Middle frontal gyrus (tissue), 1 donor: ENCODE results near the gene IRX5.
A peak's percentile ranks its signal among the peaks of the same experiment; 100 is the strongest.

ENCODE experiments used
- DNase-seq: peaks from one replicate; pipeline ENCODE4 v3.0.0-alpha.2; 2015; ENCODE audit warnings: low spot score; ENCODE audit errors: extremely low spot score

IRX5 gene

DNA sequence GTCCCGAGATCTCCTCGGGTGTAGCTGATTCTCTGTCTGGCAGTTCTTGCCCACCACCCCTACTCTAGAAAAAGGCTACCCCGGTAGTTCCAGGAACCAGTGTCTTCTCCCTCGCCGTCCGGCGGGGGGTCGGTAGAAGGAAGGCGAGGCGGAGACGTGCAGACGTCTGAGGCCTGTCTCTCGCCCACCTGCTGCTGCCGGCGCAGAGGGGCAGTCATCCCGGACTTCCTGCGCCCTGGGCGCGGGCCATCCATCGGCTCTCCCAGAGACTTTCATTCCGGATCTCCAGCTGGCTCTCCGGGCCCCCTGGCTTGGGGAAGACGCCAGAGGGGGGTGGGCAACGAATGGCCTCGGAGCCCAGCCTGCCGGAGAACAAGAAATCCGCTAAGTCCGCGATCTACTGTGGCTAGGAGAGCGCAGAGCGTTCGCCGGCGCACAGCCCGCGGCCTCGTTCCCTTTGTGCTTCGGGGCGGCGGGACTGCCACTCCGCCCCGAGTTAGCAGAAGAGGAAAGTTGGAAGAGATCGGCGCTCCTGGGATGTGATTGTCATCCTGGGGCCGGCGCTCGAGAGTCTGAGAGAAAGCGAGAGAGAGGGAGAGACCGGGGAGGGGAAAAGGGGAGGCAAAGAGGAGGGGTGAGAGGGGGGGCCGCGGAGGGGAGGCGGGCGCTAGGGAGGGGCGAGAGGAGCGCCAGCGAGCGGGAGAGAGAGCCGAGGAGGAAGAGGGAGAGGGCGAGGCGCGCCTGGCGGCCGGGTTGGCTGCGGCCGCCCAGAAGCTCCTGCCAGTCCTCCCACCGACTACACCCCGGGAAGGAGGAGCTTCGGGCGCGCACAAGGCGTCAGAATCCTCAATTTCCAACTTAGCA lies at the start of gene IRX5:
IRX5 (plus strand) TSS at position 861 of the 864 bp plus-strand sequence. CDS start 334 bp downstream, outside the sequence.
- no peak for DNase-seq

DNA sequence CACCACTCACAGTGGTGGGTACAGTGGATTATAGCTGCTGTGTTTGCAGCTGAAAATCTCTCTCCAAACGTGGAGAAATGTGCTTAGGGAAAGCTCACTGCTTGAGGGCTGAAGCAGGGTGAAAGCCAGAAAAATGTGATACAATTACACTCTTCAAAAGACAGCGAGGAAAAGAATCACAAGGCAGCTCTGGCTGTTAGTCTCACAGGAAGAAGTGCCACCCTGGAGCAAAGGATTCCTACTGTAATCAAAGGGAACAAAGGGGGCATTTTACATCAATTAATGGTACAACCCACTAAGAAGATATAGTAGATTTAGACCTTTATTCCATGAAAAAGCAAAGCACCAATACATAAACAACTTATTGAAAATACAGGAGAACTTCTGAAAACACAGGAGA lies 48.1 kb upstream of the IRX5 start:
- no peak for DNase-seq

DNA sequence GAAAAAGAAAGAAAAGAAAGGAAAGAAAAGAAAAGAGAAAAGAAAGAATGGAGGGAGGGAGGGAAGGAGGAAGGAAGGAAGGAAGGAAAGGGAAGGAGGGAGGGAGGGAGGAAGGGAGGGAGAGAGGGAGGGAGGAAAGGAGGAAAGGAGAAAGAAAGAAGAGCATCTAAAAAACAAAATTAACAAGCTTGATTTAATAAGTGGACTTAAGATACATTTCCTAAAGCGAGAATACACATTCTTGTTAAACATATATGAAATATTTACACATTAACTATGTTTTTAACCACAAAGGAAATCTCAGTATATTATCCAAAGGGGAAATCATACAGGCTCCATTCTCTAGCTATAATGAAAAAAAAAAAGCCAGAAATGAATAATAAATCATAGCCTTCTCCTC lies 47.3 kb upstream of the IRX5 start:
- DNase-seq: no peak

DNA sequence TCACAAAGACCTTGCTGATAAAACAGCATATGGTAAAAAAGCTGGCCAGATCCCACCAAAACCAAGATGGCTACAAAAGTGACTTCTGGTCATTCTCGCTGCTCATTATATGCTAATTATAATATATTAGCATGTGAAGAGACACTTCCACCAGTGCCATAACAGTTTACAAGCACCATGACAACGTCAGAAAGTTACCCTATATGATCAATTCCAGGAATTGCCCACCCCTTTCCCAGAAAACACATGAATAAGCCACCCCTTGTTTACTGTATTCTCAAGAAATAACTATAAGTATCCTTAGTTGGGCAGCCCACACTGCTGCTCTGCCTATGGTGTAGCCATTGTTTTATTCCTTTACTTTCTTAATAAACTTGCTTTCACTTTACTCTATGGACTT lies 44.6 kb upstream of the IRX5 start:
- DNase-seq: no peak

DNA sequence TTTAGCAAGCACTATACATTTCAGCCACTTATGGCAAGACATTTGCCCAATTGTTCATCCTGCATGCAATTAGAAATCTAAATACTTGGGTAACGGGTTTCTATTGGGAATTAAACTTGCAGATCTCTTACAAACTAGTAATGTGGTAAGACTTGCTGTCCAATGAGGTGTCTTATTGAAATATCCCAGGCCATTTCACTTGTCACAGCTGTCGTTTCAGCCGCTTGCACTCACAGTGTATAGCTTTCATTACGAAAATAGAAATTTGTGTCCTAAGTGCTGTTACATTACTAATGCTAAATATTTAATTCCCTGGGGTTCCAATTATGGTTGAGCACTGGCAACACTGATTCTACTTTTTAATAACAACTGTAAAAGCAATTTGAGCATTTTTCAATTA lies 40.3 kb upstream of the IRX5 start:
- DNase-seq: no peak

DNA sequence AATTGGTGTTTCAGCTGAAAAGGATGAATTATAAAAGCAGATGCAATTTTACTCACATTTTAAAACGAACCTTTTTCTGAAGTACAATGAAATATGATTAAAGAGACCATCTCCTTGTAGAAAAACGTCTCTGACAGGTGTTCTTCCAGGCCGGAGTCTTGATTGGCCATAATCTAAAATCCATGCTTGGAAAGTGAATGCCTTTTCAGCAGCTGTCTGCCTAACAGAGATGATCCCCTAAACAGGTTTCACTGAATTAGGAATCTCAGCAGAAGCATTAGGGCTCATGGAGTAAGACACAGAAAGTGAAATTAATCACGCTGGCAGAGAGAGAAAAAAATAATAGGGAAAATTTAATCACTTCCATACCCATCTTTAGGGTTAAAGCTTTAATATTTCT lies 39.3 kb upstream of the IRX5 start:
- DNase-seq: no peak

DNA sequence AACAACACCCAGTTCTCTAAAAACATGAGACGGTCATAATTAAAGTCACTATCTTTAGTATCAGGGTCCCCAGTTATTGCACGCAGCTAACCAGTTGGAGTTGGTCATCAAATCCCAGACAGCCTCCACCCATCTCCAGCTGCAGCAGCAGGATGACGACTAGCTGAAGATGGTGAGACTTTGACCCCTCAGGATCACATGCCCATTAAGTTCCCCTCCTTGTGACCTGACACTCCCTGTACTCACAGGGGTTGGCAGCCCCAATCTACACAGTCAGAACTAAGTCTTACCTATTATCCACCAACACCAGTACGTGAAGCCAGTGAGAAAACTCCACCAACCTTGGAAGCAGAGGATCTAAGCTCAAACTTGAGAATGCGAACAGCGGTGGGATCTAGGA lies 37.7 kb upstream of the IRX5 start:
- no peak for DNase-seq

DNA sequence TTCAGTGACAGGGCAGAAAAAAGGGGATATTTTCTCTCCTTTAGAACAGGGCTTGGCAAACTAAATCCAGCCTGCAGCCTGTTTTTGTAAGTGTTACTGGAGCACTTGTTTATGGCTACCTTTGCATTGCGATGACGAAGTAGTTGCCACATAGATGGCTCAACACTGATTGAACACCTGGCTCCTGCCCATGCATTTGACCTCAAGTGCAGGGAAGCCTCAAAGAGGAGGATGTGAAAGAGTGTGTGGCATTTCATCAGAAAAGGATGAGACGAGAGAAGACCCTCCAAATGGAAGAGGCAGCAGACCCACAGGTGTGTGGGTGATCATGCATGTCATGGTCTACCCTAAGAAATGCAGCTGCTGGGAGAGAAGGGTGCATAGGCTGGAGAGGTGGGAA lies 32.7 kb upstream of the IRX5 start:
- DNase-seq: no peak

DNA sequence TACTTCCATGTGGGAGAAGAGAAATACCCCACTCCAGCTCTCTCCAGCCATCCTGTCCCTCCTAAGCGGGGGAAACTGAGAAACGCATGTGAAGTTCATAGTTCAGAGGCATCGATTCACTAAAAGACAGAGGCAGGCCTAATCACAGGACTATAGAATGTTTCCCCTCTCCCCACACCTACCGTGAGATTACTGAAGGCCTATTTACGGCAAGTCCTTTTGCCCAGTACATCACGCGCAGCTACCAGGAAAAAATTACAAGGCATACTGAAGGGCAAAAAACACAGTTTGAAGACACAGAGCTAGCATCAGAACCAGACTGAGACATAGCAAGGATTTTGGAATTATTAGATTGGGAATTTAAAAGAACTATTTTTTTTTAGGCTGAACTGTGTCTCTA lies 29.1 kb upstream of the IRX5 start:
- no peak for DNase-seq

DNA sequence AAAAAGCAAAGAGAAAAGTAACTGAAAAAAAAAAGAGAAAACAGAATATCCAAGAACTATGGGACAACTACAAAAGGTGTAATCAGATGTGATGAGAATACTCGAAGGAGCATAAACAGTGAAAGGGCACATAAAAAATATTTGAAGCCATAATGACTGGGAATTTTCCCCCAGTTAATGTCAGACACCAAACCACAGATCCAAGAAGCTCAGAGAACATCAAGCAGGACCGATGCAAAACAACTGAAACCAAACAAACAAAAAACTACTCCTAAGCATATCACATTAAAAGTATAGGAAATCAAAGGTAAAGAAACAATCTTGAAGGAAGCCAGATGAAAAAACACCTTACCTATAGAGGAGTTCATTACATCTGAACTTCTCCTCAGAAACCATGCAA lies 27.6 kb upstream of the IRX5 start:
- DNase-seq: no peak

DNA sequence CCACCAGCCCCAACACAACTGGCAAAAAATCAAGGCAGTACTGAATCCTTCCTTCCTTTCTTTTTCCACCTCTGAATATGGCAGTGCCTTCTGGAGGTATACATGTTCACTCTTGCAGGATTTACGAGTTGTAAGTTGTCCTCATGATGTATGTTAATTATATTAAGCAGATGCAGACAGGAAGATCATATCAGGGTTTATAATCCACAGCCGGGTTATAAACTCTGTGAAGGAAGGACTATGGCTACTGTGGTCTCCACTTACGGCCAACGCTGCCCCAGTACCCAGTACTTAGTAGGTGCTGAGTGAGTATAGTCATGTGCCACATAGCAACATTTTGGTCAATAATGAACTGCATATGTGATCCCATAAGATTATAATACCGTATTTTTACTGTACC lies 19.6 kb upstream of the IRX5 start:
- no peak for DNase-seq

DNA sequence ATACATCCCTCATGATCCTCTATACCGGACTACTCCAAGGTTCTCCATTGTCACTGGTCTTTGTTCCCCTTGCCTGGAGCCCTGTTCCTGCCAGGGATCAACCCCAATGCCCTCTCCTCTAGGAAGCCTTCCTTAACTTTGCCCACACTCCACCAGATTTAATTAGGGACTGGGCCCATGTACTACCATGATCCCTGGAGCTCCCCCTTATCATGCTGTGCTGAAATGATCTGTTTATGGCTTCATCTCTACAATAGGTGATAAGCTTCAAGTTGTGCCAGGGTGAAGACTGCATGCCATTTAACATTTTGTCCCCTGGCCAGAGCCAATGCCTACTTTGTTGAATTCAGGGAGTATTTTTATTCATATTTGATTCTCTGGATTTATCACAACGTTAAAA lies 17.9 kb upstream of the IRX5 start:
- DNase-seq: no peak

DNA sequence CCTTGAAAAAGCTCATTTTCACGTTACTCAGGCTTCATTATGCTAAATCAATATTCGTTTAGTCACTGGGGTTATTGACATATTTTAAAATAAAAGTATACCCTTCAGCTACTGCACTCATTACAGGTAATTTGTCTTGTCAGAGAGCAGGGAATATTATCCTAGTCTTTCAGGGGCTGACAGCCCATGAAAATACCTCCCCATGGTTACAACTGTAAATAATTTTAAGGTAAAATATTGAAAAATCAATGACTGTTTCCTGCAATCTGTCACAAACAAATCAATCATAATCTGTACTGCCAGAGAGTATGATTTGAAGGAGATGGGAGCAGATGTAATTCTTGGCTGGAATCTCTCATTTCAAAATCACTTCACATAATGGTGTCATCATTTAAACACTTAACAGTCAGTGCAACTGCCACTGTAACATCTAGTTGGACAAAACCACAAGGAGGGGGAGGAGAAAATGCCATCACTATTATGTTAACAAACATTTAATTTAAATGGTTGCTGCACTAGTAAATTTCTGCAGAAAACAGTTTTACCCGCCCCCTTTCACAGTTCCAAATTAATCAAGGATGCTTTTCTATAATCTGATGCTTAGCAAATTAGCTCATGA lies 9.3 kb upstream of the IRX5 start:
- no peak for DNase-seq

DNA sequence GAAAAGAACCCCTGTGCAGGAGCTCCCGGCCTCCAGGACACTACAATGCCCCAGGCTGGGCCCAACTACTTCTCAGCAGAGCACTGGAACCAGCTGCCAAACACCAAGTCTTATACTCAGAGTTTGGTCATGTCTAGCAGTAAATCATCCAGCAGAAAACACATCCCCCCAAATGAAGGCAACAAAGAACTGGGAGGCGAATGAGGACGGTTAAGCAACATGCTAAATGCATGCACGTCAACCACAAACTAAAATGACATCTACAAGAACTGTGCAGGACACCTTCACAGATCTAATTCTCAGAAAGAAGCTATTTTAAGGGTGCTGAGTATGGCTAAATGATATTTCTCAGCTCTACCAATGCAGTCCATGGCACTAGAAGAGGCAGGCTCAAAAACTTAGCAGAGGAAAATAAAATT lies 7.6 kb upstream of the IRX5 start:
- no peak for DNase-seq

DNA sequence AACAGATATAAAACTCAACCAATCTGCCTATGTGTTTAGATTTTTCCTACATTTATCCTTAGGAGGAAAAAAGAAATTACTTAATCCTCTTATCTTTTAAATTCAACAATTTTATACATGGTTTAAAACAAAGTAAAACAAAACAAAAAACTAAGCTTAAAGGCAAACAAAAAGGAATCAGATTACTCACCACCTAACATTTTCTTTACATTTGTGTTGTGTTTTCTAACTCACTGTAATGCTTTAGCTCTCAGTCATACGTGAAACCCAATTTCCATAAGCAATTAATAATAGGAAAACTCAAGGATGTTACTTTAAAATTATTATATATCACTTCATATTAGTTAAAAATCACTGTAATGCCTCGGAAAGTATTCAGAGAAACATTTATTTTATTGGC lies 6.7 kb upstream of the IRX5 start:
- no peak for DNase-seq

DNA sequence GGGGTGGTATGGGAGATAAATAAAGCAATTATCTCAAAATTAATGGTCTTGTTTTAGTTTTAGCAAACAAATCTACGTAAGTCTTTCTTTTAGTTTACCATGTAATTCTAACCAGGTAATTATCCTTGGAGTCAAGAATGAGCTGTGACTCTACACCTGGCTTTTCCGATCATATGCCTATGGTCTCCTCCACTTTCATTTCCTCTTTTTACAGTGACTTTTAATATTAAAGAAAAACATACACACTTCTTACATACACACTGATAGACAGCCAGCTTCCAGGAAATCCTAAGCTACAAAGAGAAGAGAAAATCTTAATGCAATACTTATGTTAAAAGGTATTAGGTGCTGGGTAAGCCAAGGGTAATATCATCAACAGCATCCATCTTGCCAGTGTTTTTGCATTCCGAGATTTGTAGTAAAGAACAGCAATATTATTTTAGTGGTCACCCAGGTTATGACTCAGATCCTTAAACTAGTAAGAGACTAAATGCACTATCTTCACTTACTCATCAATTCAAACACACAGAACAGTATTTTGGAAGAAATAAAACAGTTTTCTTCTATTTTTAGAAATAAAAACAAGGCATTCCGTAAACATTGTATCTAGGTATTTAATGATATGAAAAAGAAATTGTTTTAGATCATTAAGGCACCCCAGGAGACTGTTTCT lies 4.4 kb upstream of the IRX5 start:
- DNase-seq: no peak

DNA sequence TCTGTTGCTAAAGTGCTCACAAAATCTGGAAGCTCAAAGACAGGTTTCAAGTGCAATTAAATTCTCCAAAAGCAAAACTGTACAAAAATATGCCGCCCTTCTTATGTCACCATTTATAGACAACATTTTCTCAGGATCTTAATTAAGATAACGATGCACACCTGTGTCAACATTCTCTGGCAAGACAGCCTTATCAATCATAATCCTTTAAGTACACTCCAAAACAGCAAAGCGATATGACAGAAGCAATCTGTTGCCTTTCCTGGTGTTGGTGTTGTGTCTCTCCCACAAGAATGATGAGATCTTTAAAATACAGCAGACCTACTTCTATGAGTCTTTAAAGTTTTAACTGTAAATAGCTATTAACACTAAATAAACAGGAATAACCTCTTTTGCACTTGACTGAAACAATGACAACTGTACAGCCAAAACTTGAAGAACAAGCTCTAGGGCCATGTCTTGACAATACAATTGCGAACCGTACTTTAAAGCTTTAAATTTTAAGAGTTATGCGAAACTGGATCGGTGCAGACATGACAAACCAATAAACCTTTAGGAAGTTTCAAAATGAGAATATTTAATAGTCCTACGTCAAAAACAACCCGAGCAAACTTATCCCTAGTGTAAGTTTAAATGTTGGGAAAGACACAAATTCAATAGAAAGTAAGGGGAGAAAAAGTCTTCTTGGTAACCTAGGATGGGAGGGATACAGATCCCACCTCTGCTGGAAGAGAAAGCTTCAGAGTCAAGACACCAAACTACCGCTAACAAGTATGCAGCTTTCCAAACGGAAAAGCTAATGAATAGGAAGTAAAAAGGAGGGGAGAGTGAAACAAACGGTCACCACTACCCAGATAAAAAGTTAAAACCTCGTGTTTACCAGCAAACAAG lies 3.3 kb upstream of the IRX5 start:
- DNase-seq: no peak

DNA sequence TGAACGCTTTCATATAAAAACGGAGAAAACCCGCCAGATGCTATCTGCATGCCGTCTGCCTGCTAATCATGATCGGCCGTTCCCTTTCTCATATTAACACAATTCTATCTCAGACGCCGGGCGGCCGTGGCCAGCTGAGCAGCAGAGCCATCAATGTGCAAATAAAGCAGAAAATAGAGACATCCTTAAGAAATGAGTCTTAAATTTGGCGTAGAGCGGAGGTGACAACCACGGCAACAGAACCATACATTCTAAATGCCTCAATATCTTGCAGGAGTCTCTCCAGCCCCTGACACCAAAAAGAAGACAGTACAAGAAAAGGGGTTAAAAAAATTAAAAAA lies 2.7 kb upstream of the IRX5 start:
- DNase-seq: no peak

DNA sequence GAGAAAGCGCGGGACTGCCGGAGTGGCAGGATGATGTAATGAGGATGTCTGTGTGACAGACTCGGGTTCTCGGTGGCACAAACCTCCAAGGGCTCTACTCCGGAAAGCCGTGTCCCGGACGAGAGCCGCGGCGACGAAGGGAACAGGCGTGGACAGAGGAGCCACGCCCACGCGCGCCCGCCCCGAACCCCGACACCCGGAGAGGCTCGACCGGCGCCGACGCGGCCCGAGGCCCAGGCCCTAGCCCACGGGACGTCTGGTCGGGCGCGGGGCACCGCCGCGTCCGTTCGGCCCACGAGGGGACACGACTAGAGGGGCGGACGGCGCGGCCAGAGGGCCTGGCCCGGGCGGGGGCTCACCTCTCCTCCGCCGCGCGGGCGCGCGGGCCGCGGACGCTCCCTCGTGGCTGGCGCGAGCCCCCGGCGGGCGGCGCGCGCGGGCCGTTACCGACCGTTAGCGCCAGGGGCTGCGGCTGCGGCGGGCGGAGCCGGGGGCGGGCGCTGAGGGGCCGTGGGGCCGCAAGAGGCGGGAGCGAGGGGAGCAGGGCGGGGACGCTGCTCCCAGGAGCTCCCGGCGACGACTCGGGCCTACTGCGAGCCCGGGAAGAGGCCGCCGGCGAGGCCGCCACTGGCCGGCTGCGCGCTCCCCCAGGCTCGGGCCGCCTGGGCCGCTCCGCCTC lies 2.1 kb upstream of the IRX5 start:
- DNase-seq: no peak

DNA sequence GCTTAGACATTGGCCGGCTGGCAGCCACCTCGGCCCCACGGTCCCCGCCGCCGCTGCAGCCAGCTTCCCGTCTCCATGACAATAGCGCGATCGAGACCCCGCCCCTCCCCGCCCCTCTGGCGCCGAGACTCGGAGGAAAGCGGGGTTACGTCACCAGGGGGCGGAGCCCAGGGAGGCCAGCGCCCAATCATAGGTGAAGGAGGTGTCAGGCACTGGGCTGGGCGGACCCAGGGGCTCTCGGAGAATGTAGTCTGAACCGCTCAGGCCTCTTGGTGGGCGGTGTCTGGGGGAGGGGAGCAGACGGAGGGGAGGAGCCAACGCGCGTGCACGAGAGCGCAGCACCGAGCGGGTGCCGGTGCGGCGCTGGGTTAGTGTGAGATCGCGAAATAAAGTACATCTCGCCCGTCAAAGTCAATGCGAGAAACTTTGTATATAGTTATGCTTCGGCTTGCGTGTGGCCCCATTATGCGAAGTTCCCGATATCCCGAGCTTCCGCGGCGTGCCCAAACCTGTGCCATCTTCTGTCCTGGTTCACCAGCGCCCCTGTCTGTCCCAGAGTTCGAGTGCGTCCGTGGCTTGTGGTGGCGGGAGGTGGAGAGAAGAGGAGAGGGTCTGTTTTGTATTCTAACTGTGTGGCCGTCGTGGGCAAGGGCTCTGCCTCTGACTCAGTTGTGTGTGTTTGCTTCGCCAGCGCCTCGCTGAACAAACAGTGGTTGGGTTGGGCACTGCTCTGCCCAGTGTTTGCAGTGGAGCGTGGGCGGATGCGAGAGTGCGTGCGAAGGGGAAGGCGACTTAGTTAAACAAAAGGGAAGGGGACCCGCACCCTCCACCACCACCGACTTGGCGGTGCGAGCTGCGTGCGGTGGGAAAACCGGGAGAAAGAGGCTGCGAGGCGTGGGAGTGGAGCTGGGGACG lies 1.3 kb upstream of the IRX5 start:
- DNase-seq: peak; percentile 86
